Caco-2 (cell line): Measurements from ENCODE around the gene CCDC198. TPM values are rescaled to one million over a fixed set of nuclear protein-coding genes. Genes with fewer than 3 reads are reported as not detected.

Experiments
- BruUV-seq: library from RNA; stranded (reverse); fragments of 400-500 nt; replicated peaks from 2 replicates; lab custom pipeline; 2021; lab: Mats Ljungman, UMichigan
- CTCF ChIA-PET: fragments of 300-600 bp; sonication (Branson Sonifier 250); formaldehyde crosslinking; loops from one replicate; lab custom pipeline; 2022; ENCODE audit warnings: antibody characterized with exemption; lab: Charles Lee
- POLR2A ChIA-PET: fragments of 300-600 bp; sonication (Branson Sonifier 250); formaldehyde crosslinking; loops from one replicate; lab custom pipeline; 2022; ENCODE audit warnings: antibody characterized with exemption; lab: Charles Lee
- DNase-seq, 2 experiments: peaks; one replicate each; pipeline versions ENCODE4 v3.0.0 to v3.0.0-alpha.2; 2020 to 2022
- H3K27me3 ChIP-seq: replicated peaks from 2 replicates; pipeline ENCODE4 v1.6.0; 2011; ENCODE audit warnings: low read length; ENCODE audit not compliant: control insufficient read depth, insufficient read depth
- H3K36me3 ChIP-seq: 2 replicates; pipeline ENCODE4 v1.5.1; 2011; ENCODE audit warnings: low read length; ENCODE audit not compliant: control insufficient read depth, insufficient read depth
- H3K4me1 ChIP-seq: fragments of 250-450 bp; sonication (Bioruptor Pico); 2 replicates; pipeline ENCODE4 v1.5.1; 2020; ENCODE audit warnings: mild to moderate bottlenecking
- H3K4me3 ChIP-seq: 2 replicates; pipeline ENCODE4 v1.5.1; 2011; ENCODE audit warnings: low read depth, mild to moderate bottlenecking, control low read depth, low read length
- H3K9me3 ChIP-seq: fragments of 250-450 bp; sonication (Bioruptor Pico); 2 replicates; pipeline ENCODE4 v1.5.1; 2020; ENCODE audit warnings: mild to moderate bottlenecking, moderate library complexity
- H3K27ac Mint-ChIP-seq: one replicate; pipeline ENCODE4 v1.8.0; 2022; ENCODE audit warnings: mixed read lengths; ENCODE audit not compliant: unreplicated experiment
- H3K27me3 Mint-ChIP-seq: one replicate; pipeline ENCODE4 v1.8.0; 2022; ENCODE audit warnings: mixed read lengths; ENCODE audit not compliant: insufficient read depth, unreplicated experiment
- H3K36me3 Mint-ChIP-seq: one replicate; pipeline ENCODE4 v1.8.0; 2022; ENCODE audit warnings: mild to moderate bottlenecking, mixed read lengths; ENCODE audit not compliant: insufficient read depth, unreplicated experiment
- H3K4me1 Mint-ChIP-seq: one replicate; pipeline ENCODE4 v1.8.0; 2022; ENCODE audit warnings: low read depth, mixed read lengths; ENCODE audit not compliant: unreplicated experiment
- H3K4me3 Mint-ChIP-seq: one replicate; pipeline ENCODE4 v1.8.0; 2022; ENCODE audit warnings: mild to moderate bottlenecking, moderate library complexity, mixed read lengths; ENCODE audit not compliant: unreplicated experiment
- H3K9me3 Mint-ChIP-seq: one replicate; pipeline ENCODE4 v1.8.0; 2022; ENCODE audit warnings: mixed read lengths; ENCODE audit not compliant: unreplicated experiment
- CTCF ChIP-seq, 2 experiments: fragments of 200-600 bp in 1 of 2; IDR thresholded peaks; 1 replicate in 1 of 2; 2 replicates in 1 of 2; pipeline versions ENCODE4 v1.5.1 to v1.8.0; 2011 to 2022; ENCODE audit warnings: antibody characterized with exemption in 1 of 2, control low read depth in 1 of 2, inconsistent platforms in 1 of 2, low read depth in 1 of 2, low read length in 1 of 2, mild to moderate bottlenecking in 1 of 2, moderate library complexity in 1 of 2; ENCODE audit not compliant: insufficient read depth in 1 of 2, severe bottlenecking in 1 of 2, unreplicated experiment in 1 of 2
- intact Hi-C: fragments of 100-400 bp; cut with micrococcal nuclease; formaldehyde crosslinking; loops from one replicate; pipeline ENCODE4 v1.10.0; 2022; ENCODE audit not compliant: unreplicated experiment
- total RNA-seq: library from RNA; stranded (reverse); gene quantifications from 2 replicates; pipeline ENCODE4 v1.2.3, GENCODE V29; 2022

CCDC198 gene
- total RNA-seq, 1 experiment from 2014 or later: 0.66 TPM

DNA sequence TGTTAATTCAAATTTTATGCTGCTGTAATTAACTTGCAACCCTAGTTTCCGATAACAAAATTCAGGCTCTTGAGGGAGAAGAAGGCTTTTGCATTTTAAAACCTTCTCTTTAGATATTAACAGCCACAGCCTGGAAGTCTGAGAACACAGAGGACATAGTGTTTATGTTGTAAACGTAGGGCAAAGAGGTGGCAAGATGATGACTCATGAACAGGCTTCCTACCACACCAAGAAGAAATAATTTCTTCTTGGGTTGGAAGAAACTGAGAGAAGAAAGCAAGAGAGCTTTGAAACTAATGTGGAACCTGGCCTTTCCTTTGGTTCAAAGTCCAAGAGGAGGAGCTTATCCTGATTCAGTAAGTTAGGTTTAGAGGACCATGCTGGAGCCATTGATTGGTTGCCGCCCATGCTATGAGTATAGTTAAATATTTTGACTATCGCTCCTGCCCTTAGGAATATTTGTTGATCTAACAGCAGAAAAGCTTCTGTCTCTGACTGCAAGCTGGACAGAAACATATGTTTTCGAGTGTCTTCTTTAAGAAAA is 31.8 kb downstream of the CCDC198 start:
- Mint-ChIP-seq H3K36me3 (no peaks in the 10 kb centered on the region), H3K4me3 (no peak overlapping the region), H3K27ac (no peak overlapping the region), H3K9me3 (peaks cover 5% of the 10 kb centered on the region), H3K27me3 (peaks cover 1% of the 10 kb centered on the region), H3K4me1 (no peaks in the 10 kb centered on the region)
- intact Hi-C loops: no loop called here
- ChIA-PET POLR2A (no interaction called here), CTCF (no interaction called here)
- Histone ChIP-seq H3K4me1 (no peaks in the 10 kb centered on the region), H3K4me3 (no peak overlapping the region), H3K36me3 (no peaks in the 10 kb centered on the region), H3K27me3 (no peaks in the 10 kb centered on the region), H3K9me3 (no peaks in the 10 kb centered on the region)
- no peak for TF ChIP-seq CTCF (IDR thresholded peaks at IDR 0.05; ENCODE audit: insufficient read depth in 1 of 2, low read depth in 1 of 2, low read length in 1 of 2, severe bottlenecking in 1 of 2, unreplicated experiment in 1 of 2)
- DNase-seq: no peak
- no TSS peak for BruUV-seq

DNA sequence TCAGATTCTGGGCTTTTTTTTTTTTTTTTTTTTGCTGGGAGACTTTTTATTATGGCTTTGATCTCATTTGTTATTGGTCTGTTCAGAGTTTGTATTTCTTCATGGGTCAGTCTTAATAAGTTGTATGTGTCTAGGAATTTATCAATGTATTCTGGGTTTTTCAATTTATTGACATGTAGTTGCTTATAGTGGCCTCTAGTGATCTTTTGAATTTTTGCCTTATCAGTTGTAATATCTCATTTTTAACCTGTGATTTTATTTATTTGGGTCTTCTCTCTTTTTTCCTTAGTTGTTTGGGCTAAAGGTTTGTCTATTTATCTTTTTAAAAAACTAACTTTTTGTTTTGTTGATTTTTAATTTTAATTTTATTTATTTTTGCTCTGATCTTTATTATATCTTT is 57.7 kb downstream of the CCDC198 start:
- no peak overlapping the region for H3K27ac Mint-ChIP-seq
- Histone ChIP-seq H3K4me1 (no peaks in the 10 kb centered on the region), H3K9me3 (no peaks in the 10 kb centered on the region; the same call in 1 of the 2 replicates), H3K36me3 (no peaks in the 10 kb centered on the region), H3K4me3 (no peak overlapping the region), H3K27me3 (no peaks in the 10 kb centered on the region)
- H3K9me3 Mint-ChIP-seq: peaks cover 9% of the 10 kb centered on the region
- no peaks in the 10 kb centered on the region for H3K36me3 Mint-ChIP-seq
- intact Hi-C loops: no loop called here
- ChIA-PET POLR2A (no interaction called here), CTCF (no interaction called here)
- BruUV-seq: no TSS peak
- no peak for DNase-seq
- no peak overlapping the region for H3K4me3 Mint-ChIP-seq
- TF ChIP-seq CTCF (IDR thresholded peaks at IDR 0.05; ENCODE audit: insufficient read depth in 1 of 2, low read depth in 1 of 2, low read length in 1 of 2, severe bottlenecking in 1 of 2, unreplicated experiment in 1 of 2): no peak
- H3K27me3 Mint-ChIP-seq: peaks cover 6% of the 10 kb centered on the region
- no peaks in the 10 kb centered on the region for H3K4me1 Mint-ChIP-seq

DNA sequence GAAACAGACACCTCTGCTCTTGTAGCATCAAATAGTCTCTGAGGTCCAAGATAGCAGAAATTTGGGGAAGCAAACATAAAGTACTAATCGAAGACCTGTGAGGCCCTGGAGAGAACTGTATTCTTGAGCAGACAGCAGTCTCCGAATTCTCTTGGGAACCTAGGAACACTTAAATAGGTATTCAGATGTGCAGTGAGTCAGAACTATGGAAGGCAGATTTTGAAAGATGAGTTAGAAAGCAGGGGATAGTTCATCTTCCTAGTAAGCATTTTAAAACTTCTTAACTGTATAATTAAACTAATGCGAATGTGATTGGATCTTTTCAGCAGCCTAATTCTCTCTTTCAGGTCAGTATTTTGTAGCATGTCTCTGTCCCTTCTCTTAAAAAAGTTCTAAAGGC is 72.7 kb downstream of the CCDC198 start:
- H3K4me3 Mint-ChIP-seq: no peak overlapping the region
- POLR2A ChIA-PET: no interaction called here
- H3K9me3 Mint-ChIP-seq: no peaks in the 10 kb centered on the region
- Histone ChIP-seq H3K4me3 (no peak overlapping the region), H3K27me3 (no peaks in the 10 kb centered on the region), H3K4me1 (no peaks in the 10 kb centered on the region), H3K9me3 (no peaks in the 10 kb centered on the region), H3K36me3 (no peaks in the 10 kb centered on the region)
- CTCF ChIA-PET: no interaction called here
- no peaks in the 10 kb centered on the region for H3K4me1 Mint-ChIP-seq
- intact Hi-C loops: no loop called here
- no peak for TF ChIP-seq CTCF (IDR thresholded peaks at IDR 0.05; ENCODE audit: insufficient read depth in 1 of 2, low read depth in 1 of 2, low read length in 1 of 2, severe bottlenecking in 1 of 2, unreplicated experiment in 1 of 2)
- DNase-seq: no peak
- no peak overlapping the region for H3K27ac Mint-ChIP-seq
- H3K36me3 Mint-ChIP-seq: no peaks in the 10 kb centered on the region
- H3K27me3 Mint-ChIP-seq: no peaks in the 10 kb centered on the region
- no TSS peak for BruUV-seq
